OCI-LY1 (cell line): ENCODE results near the gene SPIN1.

Experiments
- CTCF ChIP-seq: fragments of 200-600 bp; sonication (generic), shearing (Covaris generic); IDR thresholded peaks from 2 replicates; pipeline ENCODE4 v1.5.1; 2017; ENCODE audit warnings: mild to moderate bottlenecking, antibody characterized with exemption, low read length, moderate library complexity, mixed read lengths
- EZH2 ChIP-seq: fragments of 200-600 bp; sonication (generic), shearing (Covaris generic); IDR thresholded peaks from 2 replicates; pipeline ENCODE4 v1.8.0; 2017; ENCODE audit warnings: borderline replicate concordance, mixed run types, mild to moderate bottlenecking, antibody characterized with exemption, low read length, moderate library complexity, mixed read lengths

- TF ChIP-seq CTCF (no peak), EZH2 (no peak)
These were observed 89.1 kb downstream of the SPIN1 start for GRCh38 chr9:88477300-88477751.
